HG02642 (cell line): ENCODE data around the gene MRPL45.

Experiments used
- ATAC-seq: cut with Tn5 transposase; IDR thresholded peaks from one replicate; pipeline ENCODE4 v1.9.1; 2021; ENCODE audit warnings: mild to moderate bottlenecking; ENCODE audit not compliant: unreplicated experiment, poor library complexity

MRPL45 gene

DNA sequence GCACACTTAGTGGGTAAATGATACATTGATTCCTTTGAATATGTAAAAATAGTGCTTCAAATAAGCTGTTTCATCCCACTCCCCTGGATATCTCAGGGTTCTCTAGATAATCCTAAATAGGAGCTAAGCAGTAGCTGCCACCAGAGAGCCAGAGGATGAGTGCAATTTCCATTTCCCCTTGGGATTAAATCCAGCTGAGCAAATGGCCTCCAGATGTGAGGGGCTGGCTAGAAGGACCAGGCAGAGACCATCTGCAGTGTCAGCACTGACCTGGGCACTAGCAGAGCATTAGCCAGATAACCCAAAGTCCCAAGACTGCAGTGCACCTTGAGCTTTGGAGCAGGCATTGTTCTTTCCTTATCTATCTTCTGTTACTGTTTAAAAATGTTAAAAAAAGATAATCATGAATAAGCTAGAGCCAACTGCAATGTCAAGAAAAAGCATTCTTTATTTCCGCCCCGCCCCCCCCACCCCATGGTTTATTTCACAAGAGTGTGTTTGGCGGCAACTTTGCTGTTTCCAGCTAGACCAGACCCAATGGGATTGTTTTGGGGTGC is 27.3 kb downstream of the MRPL45 start:
- no peak for ATAC-seq

DNA sequence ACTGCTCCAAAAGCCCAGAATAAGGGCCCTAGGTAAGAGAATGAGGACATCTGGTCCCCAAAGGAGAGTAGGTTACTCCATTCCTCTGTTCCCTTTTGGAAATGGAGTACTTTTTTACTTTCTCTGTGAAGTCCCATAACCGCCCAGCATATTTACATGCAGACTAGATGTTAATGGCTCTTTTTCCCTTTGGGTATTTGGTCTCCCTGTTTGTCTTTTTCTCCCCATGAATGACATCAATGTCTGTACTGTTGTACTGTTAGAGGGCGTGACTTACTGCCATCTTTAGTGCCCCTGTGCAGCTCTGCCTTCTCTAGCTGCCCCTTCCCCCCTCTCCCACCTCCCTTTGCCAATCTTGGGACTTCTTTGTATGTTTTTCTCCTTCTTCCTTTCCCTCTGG is 27.8 kb downstream of the MRPL45 start:
- ATAC-seq = no peak

DNA sequence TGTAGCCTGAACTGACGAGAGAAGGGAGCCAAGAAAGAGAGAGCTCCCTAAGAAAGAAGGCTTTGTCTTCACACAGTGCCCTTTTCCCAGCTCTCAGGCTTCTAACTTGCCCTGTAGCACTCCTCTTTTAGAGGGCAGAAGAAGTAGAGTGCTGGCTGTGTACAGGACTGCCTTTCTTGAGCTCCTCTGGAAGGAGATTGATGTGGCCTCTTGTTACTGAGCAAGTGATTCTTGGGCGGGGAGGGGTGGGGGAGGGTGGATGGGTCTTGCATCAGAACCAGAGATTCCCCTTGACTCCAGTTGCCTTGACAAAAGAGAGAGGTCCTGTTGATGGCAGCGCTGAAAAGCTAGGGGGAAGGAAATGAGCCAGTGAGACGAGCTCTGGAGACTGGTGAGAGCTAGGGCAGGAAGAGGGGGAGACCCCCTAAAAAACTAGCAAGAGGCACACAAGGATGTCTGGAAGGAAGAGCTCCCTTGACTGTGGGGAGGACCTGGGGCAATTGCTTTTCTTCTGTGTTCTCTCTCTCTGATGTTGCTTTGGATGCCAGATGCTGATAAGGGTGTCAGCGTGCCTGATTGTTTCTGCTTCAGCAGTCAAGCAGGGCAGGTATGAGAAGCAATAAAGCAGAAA is 28.4 kb downstream of the MRPL45 start:
- no peak for ATAC-seq

GRCh38 chr17:38326996-38327792 is 30.2 kb downstream of the MRPL45 start:
- ATAC-seq = no peak

DNA sequence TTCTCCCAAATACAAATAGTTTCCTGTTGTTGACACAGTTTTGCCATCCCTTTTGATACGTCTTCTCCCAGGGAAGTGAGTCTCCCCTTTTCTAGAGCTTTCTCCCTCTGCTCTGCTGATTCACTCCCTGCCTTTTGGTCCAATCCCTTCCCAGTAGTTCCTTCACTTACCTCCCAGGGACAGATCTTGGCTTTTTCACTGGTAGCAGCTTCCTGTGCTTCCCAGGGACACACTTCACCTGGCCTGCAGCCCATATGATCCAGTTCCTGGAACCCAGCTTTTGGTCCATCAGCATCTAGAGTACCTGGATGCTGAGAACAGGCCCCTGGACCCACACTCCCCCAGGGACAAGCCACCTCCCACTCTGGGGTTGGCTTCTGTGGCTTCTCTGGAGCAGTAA is 31.0 kb downstream of the MRPL45 start:
- no peak for ATAC-seq

- no peak for ATAC-seq
Measured at GRCh38 chr17:38328620-38329019, 31.7 kb downstream of the MRPL45 start.

- ATAC-seq = no peak
Measured at GRCh38 chr17:38329284-38329683, 32.3 kb downstream of the MRPL45 start.

- no peak for ATAC-seq
Measured at GRCh38 chr17:38329808-38330730, 33.1 kb downstream of the MRPL45 start.

GRCh38 chr17:38330941-38331411 is 34.0 kb downstream of the MRPL45 start:
- ATAC-seq = no peak

GRCh38 chr17:38332735-38333134 is 35.8 kb downstream of the MRPL45 start:
- ATAC-seq = no peak

DNA sequence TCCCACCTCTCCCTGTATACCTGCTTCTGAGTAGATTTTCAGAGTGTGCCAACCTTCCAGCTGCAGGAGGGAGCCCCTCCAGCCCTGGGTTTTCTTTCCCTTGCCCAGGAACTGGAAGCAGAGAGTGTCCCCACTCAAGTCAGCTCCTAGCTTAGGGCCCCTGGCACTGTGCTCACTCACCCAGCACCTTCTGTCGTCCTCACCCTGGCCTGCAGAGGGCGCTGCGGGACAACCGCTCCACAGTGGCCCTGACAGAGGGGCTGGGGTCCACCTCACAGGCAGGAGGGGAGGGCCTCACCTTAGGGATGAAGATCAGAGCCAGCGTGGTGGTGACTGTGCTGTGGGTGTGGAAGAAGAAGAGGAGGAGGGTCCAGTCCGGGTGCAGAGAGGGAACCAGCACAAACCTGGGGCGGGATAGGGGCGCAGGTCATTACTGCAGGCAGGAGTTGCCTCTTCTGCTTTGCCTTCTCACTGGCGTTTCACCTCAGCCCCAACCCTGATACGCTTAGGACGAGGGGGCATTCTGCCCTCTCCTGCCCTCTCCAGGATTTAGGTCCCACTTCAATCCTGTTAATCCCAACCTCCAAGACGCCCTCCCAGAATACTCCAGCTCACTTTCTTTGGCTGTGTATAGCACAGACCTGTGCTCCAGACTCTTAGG is 36.8 kb downstream of the MRPL45 start:
- ATAC-seq = no peak

- no peak for ATAC-seq
Measured at GRCh38 chr17:38334480-38335364, 37.8 kb downstream of the MRPL45 start.

GRCh38 chr17:38336838-38337237 is 39.9 kb downstream of the MRPL45 start:
- ATAC-seq = no peak

GRCh38 chr17:38338053-38338452 is 41.1 kb downstream of the MRPL45 start:
- ATAC-seq = no peak

DNA sequence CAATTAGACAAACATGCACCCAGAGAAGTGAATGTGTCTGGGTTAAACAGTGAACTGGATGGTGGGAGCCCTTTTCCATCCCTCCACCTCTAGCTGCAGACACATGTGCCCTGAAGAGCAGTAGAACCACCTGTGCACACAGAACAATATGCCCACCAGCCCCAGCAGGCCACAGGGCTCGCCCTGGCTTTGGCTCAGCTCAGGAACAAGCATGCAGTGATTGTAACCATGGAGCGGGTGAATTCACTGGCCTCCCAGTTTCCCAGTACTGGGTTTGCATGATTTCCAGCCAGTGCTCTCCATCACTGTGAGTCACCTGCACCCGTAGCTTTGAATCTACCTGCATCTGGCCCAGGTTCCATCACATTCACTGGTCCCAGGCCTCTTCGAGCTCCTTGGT is 41.6 kb downstream of the MRPL45 start:
- ATAC-seq = no peak

- no peak for ATAC-seq
Measured at GRCh38 chr17:38339891-38340290, 42.9 kb downstream of the MRPL45 start.

GRCh38 chr17:38341035-38341721 is 44.2 kb downstream of the MRPL45 start:
- no peak for ATAC-seq

GRCh38 chr17:38342886-38343607 is 46.1 kb downstream of the MRPL45 start:
- ATAC-seq = no peak
